Astrocyte of the hippocampus (primary cell): Measurements from ENCODE around the gene NR1H4.
"Not testable (repeated sequence)": the region's sequence is repeated elsewhere in the genome, so short reads cannot be mapped to it uniquely, and the experiment has no call there.

ENCODE experiments used
- DNase-seq: peaks from one replicate; pipeline ENCODE4 v3.0.0; 2011; ENCODE audit warnings: low read depth, low spot score

The NR1H4 gene

GRCh38 chr12:100566887-100567637 is 93.4 kb downstream of the NR1H4 start:
- no peak for DNase-seq

- no peak for DNase-seq
Observed at GRCh38 chr12:100567945-100568344, 94.3 kb downstream of the NR1H4 start.

GRCh38 chr12:100572184-100572583 is 98.5 kb downstream of the NR1H4 start:
- DNase-seq: no peak

DNA sequence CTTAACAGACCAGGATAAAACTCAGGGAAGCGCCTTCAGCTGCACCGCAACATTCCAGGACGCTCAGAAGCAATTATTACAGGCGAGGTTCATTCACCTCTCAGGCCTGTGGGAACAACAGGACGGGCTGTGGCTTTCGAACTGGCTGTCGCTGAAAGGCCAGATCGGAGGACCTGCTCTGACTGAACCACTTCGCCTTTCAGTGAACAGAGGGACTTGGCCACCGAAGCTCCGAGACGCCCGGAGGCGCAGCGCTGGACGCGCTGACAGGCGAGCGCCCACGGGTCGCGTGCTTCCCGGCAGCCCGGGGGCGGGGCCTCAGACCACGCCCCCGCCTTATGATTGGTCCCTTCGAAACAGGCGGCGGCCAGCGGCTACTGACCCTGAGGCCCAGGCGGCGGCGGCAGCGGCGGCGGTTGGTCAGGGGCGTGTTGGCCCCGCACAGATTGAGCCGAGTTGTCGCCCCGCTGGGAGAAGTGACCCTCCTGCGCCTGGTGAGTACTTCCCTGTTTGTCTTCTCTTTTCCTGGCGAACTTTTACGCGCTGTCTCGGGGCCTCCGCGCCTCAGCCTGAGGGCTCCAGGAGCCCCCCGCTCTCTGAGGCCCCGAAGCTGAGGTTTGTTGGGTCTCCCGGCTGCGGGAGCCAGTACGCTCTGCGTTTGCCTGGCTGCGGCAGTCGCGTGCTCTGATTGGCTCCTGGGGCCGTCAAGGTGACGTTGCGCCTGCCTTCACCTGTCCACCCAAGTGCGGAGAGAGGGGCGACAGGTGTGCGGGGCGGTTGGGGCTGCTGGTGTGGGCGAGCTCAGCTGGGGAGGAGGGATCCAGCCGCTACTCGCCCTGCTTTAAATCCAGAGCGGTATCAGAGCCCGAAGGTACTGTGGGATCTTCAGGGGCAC is 99.9 kb downstream of the NR1H4 start, which contains the start of gene GAS2L3:
GAS2L3 (plus strand) TSS at position 393 of the 895 bp plus-strand sequence. CDS start 21,221 bp downstream, outside the sequence.
- peak; percentile 94 for DNase-seq

- peak; percentile 65 for DNase-seq
Observed at GRCh38 chr12:100574187-100575074, 100.8 kb downstream of the NR1H4 start.

DNA sequence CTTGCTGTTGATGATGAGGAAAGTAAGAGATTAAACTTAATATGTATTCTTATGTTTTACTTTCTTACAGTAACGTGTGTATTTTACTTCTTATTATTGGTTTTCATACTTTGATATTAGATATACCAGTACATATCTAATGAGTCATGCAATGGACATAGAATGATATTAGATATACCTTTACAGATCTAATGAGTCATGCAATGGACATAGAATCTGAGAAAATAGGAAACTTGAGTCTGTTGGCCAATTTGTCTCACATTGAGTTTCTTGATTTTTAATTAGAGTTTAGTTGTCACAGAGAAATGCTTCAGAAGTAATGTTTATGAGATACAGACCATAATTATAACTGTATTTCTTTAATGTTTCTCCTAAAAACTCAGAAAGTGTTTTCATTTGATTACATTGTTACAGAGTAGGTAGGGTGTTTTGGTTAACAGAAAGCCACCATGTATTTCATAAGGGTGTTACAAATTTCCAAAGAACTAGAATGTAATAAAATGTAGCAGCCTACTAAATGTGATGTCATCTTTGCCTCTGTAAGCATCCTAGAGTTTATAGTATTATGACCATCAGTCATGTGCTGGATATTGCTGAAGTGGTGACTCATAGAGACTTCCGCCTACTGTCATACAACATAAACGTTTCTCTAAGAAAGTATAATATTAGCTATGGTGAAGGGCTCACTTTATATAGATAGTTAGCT is 102.8 kb downstream of the NR1H4 start:
- DNase-seq: no peak

GRCh38 chr12:100578923-100579322 is 105.3 kb downstream of the NR1H4 start:
- no peak for DNase-seq

GRCh38 chr12:100579844-100580243 is 106.2 kb downstream of the NR1H4 start:
- no peak for DNase-seq

- DNase-seq: no peak
Observed at GRCh38 chr12:100584256-100584655, 110.6 kb downstream of the NR1H4 start.

DNA sequence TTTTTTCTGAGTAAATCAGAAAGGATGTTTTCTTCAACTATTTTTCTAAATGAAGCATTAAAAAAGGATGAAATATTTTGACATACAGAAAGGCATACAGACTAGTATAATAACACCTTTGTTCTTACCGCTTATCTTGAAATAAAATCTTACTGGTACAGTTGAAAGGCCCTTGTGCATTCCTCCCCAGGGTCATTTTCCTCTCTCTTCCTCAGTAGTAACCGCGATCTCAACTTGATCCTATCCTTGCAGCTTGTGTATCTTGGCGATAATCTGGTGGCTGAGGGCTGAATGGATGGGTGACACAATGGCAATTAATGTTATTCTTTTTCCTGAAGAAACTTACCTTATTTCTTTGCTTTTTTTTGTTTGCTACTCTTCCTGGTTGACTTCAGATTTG is 118.3 kb downstream of the NR1H4 start:
- no peak for DNase-seq

GRCh38 chr12:100593490-100593889 is 119.8 kb downstream of the NR1H4 start:
- DNase-seq: peak; percentile 44

GRCh38 chr12:100601626-100602025 is 128.0 kb downstream of the NR1H4 start:
- DNase-seq: no peak

DNA sequence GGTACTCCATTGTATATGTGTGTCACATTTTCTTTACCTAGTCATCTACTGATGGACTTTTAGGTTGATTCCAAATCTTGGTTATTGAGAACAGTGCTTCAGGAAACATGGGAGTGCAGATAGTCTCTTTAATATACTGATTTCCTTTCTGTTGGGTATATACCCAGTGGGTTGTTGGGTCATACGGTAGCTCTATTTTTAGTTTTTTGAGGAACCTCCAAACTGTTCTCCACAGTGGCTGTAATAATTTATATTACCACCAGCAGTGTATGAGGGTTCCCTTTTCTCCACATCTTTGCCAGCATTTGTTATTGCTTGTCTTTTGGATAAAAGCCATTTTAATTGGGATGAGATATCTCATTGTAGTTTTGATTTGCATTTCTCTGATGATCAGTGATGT is 129.3 kb downstream of the NR1H4 start:
- not testable (repeated sequence) for DNase-seq

DNA sequence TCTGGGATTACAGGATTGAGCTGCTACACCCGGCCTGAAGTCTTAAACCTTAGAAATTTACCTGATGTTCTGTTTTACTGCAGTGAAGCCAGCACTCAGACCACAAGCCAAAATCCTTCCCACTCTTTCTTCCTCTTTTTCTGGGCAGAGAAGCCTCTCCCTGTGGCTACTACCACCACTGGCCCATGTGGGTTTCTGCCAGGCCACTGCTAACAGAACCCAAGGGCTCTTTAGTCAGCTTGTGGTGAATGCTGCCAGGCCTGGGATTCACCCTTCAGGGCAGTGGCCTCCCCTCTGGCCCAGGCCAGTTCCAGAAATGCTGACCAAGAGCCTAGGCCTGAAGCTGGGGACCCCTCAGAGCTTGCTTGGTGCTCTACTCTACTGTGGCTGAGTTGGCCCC is 135.1 kb downstream of the NR1H4 start:
- no peak for DNase-seq

DNA sequence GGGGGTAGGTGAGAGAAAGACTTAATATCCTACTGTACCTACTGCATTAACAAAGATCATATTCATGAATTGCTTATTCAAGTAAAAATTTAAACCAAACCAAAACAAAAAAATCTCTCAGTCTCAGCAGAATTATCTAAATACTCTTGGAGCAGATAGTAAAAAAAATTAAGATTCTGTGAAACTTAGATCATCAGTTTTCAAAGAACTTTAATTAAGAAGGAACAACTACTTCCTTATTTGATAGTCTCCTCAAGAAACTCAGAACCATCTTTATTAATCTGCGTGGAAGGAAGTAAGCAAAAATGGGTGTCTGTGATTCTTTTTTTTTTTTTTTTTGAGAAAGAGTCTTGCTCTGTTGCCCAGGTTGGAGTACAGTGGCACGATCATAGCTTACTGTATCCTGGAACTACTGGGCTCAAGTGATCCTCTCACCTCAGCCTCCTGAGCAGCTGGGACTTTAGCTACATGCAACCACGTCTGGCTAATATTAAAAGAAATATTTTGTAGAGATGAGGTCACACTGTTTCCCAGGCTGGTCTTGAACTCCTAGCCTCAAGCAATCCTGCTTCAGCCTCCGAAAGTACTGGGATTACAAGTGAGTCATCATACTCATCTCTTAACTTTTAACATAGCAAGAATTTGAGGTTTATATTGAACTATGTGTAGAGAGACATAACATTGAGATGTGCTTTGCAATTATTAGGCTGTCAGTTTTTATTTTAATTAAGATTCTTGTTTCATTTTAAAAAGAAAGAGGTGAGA is 137.2 kb downstream of the NR1H4 start:
- DNase-seq: no peak

DNA sequence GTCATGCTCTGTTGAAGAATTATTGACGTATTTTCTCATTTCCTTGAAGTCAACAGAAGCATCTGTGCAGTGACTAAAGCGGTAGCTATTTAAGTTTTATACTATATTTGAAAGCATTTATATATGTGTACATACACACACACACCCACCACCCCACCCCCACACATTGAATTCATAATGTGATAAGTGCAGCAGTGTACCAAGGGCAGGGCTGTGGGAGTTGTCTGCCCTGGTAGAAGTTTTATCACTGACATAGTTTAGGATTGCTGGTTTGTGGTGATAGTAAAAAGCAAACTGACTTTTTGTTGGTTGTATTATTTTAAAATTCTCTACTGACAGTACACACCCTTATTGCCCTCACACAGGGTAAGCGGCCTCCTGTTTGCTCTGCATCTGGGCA is 138.9 kb downstream of the NR1H4 start:
- no peak for DNase-seq
